ENCODE results near the gene ZNHIT6.

DNA sequence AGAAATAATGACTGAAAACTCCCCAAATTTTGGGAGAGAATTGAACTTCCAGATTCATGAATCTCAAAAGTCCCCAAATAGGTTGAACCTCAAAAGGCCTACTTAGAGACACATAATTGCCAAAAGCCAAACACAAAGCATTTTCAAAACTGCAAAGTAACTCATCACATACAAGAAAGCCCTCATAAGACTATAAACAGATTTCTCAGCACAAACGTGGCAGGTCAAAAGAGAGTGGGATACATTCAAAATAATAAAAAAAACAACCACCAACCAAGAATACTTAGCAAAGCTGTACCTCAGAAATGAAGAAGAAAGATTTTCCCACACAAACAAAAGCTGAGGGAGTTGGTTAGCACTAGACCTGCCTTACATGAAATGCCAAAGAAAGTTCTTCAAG, 69.8 kb downstream of the ZNHIT6 start:
- no peak for TF ChIP-seq EP300 (IDR thresholded peaks at IDR 0.05; ENCODE audit: borderline replicate concordance in 1 of 2, low read depth in 1 of 2, low read length in 1 of 2)
- TF ChIP-seq RAD21 (IDR thresholded peaks at IDR 0.05; ENCODE audit: low read length): no peak
- TF ChIP-seq, protein P1, sequence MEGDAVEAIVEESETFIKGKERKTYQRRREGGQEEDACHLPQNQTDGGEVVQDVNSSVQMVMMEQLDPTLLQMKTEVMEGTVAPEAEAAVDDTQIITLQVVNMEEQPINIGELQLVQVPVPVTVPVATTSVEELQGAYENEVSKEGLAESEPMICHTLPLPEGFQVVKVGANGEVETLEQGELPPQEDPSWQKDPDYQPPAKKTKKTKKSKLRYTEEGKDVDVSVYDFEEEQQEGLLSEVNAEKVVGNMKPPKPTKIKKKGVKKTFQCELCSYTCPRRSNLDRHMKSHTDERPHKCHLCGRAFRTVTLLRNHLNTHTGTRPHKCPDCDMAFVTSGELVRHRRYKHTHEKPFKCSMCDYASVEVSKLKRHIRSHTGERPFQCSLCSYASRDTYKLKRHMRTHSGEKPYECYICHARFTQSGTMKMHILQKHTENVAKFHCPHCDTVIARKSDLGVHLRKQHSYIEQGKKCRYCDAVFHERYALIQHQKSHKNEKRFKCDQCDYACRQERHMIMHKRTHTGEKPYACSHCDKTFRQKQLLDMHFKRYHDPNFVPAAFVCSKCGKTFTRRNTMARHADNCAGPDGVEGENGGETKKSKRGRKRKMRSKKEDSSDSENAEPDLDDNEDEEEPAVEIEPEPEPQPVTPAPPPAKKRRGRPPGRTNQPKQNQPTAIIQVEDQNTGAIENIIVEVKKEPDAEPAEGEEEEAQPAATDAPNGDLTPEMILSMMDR (IDR thresholded peaks at IDR 0.05): no peak

Measured in SK-N-SH (cell line).